ENCODE data around the gene CDH20. TPM values are rescaled to one million over a fixed set of nuclear protein-coding genes. Genes with fewer than 3 reads are reported as not detected.

CDH20 gene
- total and polyA plus RNA-seq, 4 donors: 0.02 to 0.11 (median 0.07) TPM; not detected in 1

- peaks cover 11 to 48% (median 40%) of the 10 kb centered on the region in 3 donors for H3K27me3 ChIP-seq (ENCODE audit: control insufficient read depth in 3 of 3, insufficient read depth in 3 of 3, low read length in 2 of 3)
- H3K36me3 ChIP-seq (ENCODE audit: control insufficient read depth in 4 of 4, insufficient read depth in 4 of 4, low read length in 4 of 4): no peaks in the 10 kb centered on the region
- H3K4me1 ChIP-seq (ENCODE audit: control insufficient read depth in 5 of 5, insufficient read depth in 5 of 5, low read length in 5 of 5): peaks cover 0 to 13% (median 5%) of the 10 kb centered on the region in 5 donors
- TF ChIP-seq, protein P1, sequence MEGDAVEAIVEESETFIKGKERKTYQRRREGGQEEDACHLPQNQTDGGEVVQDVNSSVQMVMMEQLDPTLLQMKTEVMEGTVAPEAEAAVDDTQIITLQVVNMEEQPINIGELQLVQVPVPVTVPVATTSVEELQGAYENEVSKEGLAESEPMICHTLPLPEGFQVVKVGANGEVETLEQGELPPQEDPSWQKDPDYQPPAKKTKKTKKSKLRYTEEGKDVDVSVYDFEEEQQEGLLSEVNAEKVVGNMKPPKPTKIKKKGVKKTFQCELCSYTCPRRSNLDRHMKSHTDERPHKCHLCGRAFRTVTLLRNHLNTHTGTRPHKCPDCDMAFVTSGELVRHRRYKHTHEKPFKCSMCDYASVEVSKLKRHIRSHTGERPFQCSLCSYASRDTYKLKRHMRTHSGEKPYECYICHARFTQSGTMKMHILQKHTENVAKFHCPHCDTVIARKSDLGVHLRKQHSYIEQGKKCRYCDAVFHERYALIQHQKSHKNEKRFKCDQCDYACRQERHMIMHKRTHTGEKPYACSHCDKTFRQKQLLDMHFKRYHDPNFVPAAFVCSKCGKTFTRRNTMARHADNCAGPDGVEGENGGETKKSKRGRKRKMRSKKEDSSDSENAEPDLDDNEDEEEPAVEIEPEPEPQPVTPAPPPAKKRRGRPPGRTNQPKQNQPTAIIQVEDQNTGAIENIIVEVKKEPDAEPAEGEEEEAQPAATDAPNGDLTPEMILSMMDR (IDR thresholded peaks at IDR 0.05; ENCODE audit: control extremely low read depth, extremely low read depth): no peak
- no peak for ATAC-seq (ENCODE audit: insufficient read depth, low FRiP score)
- H3K9ac ChIP-seq (ENCODE audit: insufficient read depth in 1 of 2, low read length in 2 of 2): no peak overlapping the region
- no peaks in the 10 kb centered on the region for H3K9me3 ChIP-seq (ENCODE audit: control insufficient read depth in 4 of 4, insufficient read depth in 3 of 4, low read length in 3 of 4)
- no peak overlapping the region for H3K27ac ChIP-seq (ENCODE audit: low read depth in 1 of 2, low read length in 1 of 2)
- DNase-seq: peak in 1 of 3 donors; percentile 11
- 1 to 3% methylated on average over 60 to 73 of the region's 73 CpGs for WGBS, 2 donors
- H3K4me3 ChIP-seq: no peak overlapping the region
Observed at GRCh38 chr18:61333746-61334490, 688 bp downstream of the CDH20 start.

DNA sequence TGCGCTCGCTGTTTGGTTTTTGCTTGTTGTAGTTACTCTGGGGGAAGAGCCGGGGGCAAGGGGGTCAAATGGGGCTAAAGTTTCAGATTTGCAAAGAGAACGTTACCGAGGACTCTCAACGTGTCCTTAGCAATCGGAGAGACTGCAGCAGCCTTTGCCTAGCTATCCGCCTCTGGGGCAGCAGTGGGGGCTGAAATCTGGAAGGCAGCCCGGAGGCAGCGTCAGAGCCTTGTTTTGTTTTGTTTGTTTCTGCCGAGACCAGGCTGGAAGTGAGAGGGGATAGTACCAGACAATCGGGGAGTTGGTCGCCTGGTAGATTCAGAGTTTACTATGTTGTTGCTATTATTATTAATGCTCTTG lies 1.2 kb downstream of the CDH20 start:
- peaks cover 0 to 13% (median 5%) of the 10 kb centered on the region in 5 donors for H3K4me1 ChIP-seq (ENCODE audit: control insufficient read depth in 5 of 5, insufficient read depth in 5 of 5, low read length in 5 of 5)
- H3K4me3 ChIP-seq: no peak overlapping the region
- TF ChIP-seq, protein P1 (IDR thresholded peaks at IDR 0.05; ENCODE audit: control extremely low read depth, extremely low read depth): no peak
- DNase-seq (no peak), ATAC-seq (ENCODE audit: insufficient read depth, low FRiP score) (no peak)
- no peak overlapping the region for H3K9ac ChIP-seq (ENCODE audit: insufficient read depth in 1 of 2, low read length in 2 of 2)
- H3K27me3 ChIP-seq (ENCODE audit: control insufficient read depth in 3 of 3, insufficient read depth in 3 of 3, low read length in 2 of 3): peaks cover 11 to 48% (median 40%) of the 10 kb centered on the region in 3 donors
- WGBS, 2 donors: 4 to 7% methylated on average over 13 of the region's 13 CpGs
- no peaks in the 10 kb centered on the region for H3K36me3 ChIP-seq (ENCODE audit: control insufficient read depth in 4 of 4, insufficient read depth in 4 of 4, low read length in 4 of 4)
- no peak overlapping the region for H3K27ac ChIP-seq (ENCODE audit: low read depth in 1 of 2, low read length in 1 of 2)
- no peaks in the 10 kb centered on the region for H3K9me3 ChIP-seq (ENCODE audit: control insufficient read depth in 4 of 4, insufficient read depth in 3 of 4, low read length in 3 of 4)

DNA sequence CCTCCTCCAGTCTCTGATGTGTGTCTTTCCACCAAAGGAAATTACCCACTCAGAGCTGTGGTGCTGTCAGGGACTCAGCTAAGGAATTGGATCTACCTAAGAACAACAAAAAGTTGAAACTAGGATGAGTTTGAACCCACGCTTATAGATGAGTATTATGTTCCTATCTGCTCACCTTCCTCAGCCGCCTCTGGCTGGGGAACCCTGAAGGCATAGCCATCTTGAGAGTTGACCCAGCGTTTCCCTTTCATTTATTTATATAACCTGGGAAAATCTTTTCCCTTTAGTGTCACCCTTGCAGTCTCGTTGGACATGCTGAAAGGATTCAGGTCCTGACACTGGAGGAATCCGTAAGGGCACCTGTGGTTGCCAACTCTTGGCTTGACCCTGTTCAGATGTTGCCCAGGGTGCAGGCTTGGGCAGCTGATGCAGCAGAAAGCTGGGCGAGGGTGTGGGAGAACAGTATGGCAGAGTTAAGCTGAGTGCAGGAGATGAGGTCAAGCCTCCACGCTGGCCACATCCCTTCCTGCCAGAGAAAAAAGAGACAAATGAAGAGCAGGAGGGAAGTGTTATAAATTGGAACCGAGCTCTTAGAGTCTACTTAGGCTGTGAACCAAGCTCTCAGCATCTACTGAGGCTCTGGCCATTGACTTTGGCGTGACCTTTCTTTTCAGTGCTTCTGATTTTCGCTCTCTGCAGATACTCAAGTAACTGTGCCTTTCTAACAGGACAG lies 1.9 kb downstream of the CDH20 start:
- H3K27ac ChIP-seq (ENCODE audit: low read depth in 1 of 2, low read length in 1 of 2): no peak overlapping the region
- H3K9ac ChIP-seq (ENCODE audit: insufficient read depth in 1 of 2, low read length in 2 of 2): no peak overlapping the region
- ATAC-seq (ENCODE audit: insufficient read depth, low FRiP score): no peak
- DNase-seq: no peak
- WGBS, 2 donors: 47 to 58% methylated on average over 10 of the region's 10 CpGs
- H3K9me3 ChIP-seq (ENCODE audit: control insufficient read depth in 4 of 4, insufficient read depth in 3 of 4, low read length in 3 of 4): no peaks in the 10 kb centered on the region
- TF ChIP-seq, protein P1 (IDR thresholded peaks at IDR 0.05; ENCODE audit: control extremely low read depth, extremely low read depth): no peak
- H3K4me1 ChIP-seq (ENCODE audit: control insufficient read depth in 5 of 5, insufficient read depth in 5 of 5, low read length in 5 of 5): peaks cover 0 to 13% (median 5%) of the 10 kb centered on the region in 5 donors
- H3K4me3 ChIP-seq: no peak overlapping the region
- no peaks in the 10 kb centered on the region for H3K36me3 ChIP-seq (ENCODE audit: control insufficient read depth in 4 of 4, insufficient read depth in 4 of 4, low read length in 4 of 4)
- H3K27me3 ChIP-seq (ENCODE audit: control insufficient read depth in 3 of 3, insufficient read depth in 3 of 3, low read length in 2 of 3): peaks cover 11 to 48% (median 40%) of the 10 kb centered on the region in 3 donors

Data from lung (tissue), 12 donors.